ENCODE data around the gene ARL5B.
"Not testable (repeated sequence)": the region's sequence is repeated elsewhere in the genome, so short reads cannot be mapped to it uniquely, and the experiment has no call there.

Gene ARL5B

DNA sequence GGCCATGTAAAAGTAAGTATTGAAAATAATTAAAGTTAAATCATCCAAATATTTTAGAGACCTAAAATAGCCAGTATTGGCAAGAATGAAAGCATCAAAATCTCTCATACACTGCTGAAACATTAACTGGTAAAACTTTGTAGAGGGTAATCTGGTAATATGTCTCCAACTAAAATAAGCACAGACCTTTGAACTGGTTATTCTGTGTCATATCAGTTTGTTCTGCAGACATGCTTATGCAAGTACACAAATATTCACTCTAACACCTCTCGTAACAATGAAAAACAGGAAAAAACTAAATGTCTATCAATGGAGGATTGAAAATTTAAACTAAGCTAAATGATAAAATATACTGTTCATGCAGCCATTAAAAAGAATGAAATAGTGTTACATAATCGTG is 19.5 kb upstream of the ARL5B start:
- H3K9me3 ChIP-seq (ENCODE audit: control insufficient read depth, insufficient read depth, low read depth, low read length); CTCF ChIA-PET; H3K4me3 ChIP-seq (ENCODE audit: low read depth, low read length); H3K27ac ChIP-seq (ENCODE audit: extremely low read depth, low read depth, low read length); H3K4me1 ChIP-seq (ENCODE audit: control insufficient read depth, insufficient read depth, low read length): not testable (repeated sequence)
- H3K36me3 ChIP-seq (ENCODE audit: control insufficient read depth in 2 of 2, insufficient read depth in 1 of 2, low read length in 2 of 2): peaks cover 8 to 11% of the 10 kb centered on the region in 2 experiments; a peak in 2 of 3 replicates
- POLR2A ChIA-PET: interaction anchor here (0.9 kb wide), 1 partner anchor 20 kb away, joined by 3 read pairs; the partner anchor contains the start of gene ARL5B

DNA sequence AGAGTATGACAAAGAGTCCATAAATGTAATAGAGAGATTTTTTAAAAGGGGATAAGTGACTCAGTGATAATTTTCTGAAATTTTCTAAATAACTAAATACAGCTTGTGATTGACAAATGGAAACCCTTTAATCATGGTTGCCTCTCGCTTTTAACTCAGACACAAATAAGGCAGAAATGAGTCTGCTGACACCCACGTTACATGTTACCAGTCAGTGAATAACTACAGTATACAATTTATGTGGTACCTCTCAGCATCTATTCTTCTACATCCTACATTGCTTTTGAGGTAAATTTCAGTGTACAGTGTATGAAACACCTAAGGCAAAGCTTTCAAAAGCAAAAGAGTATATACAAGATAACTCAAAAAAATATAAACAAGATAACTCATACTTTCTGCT is 12.1 kb upstream of the ARL5B start:
- CTCF ChIA-PET: no interaction called here
- H3K27ac ChIP-seq (ENCODE audit: extremely low read depth, low read depth, low read length): no peak overlapping the region
- no peak overlapping the region for H3K4me3 ChIP-seq (ENCODE audit: low read depth, low read length)
- no peaks in the 10 kb centered on the region; the same call in 1 of the 2 replicates for H3K4me1 ChIP-seq (ENCODE audit: control insufficient read depth, insufficient read depth, low read length)
- TF ChIP-seq ZSCAN30 (tag by site-specific recombination; IDR thresholded peaks at IDR 0.05) (no peak), ZNF639 (tag by site-specific recombination; IDR thresholded peaks at IDR 0.05) (no peak), ZSCAN16 (tag by site-specific recombination; IDR thresholded peaks at IDR 0.05) (no peak), PRDM6 (tag by site-specific recombination; IDR thresholded peaks at IDR 0.05) (no peak), ZNF426 (tag by site-specific recombination; IDR thresholded peaks at IDR 0.05) (no peak), MZF1 (tag by site-specific recombination; IDR thresholded peaks at IDR 0.05; ENCODE audit: borderline replicate concordance) (no peak), ZIC2 (tag by site-specific recombination; IDR thresholded peaks at IDR 0.05) (no peak), KLF7 (tag by site-specific recombination; IDR thresholded peaks at IDR 0.05; ENCODE audit: borderline replicate concordance) (no peak), ZNF791 (tag by site-specific recombination; IDR thresholded peaks at IDR 0.05) (no peak), ZNF37A (tag by site-specific recombination; IDR thresholded peaks at IDR 0.05) (no peak), ZNF561 (tag by site-specific recombination; IDR thresholded peaks at IDR 0.05; ENCODE audit: borderline replicate concordance) (no peak), OVOL3 (tag by site-specific recombination; IDR thresholded peaks at IDR 0.05) (no peak), ZSCAN18 (tag by site-specific recombination; IDR thresholded peaks at IDR 0.05) (no peak), KLF16 (tag by site-specific recombination; IDR thresholded peaks at IDR 0.05) (no peak), KLF8 (tag by site-specific recombination; IDR thresholded peaks at IDR 0.05) (no peak), ZNF138 (tag by site-specific recombination; IDR thresholded peaks at IDR 0.05; ENCODE audit: borderline replicate concordance) (no peak), ZNF747 (tag by site-specific recombination; IDR thresholded peaks at IDR 0.05) (no peak)
- TF ChIP-seq, protein P1, sequence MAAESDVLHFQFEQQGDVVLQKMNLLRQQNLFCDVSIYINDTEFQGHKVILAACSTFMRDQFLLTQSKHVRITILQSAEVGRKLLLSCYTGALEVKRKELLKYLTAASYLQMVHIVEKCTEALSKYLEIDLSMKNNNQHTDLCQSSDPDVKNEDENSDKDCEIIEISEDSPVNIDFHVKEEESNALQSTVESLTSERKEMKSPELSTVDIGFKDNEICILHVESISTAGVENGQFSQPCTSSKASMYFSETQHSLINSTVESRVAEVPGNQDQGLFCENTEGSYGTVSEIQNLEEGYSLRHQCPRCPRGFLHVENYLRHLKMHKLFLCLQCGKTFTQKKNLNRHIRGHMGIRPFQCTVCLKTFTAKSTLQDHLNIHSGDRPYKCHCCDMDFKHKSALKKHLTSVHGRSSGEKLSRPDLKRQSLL (tag by site-specific recombination; IDR thresholded peaks at IDR 0.05): no peak
- TF ChIP-seq, protein P2, sequence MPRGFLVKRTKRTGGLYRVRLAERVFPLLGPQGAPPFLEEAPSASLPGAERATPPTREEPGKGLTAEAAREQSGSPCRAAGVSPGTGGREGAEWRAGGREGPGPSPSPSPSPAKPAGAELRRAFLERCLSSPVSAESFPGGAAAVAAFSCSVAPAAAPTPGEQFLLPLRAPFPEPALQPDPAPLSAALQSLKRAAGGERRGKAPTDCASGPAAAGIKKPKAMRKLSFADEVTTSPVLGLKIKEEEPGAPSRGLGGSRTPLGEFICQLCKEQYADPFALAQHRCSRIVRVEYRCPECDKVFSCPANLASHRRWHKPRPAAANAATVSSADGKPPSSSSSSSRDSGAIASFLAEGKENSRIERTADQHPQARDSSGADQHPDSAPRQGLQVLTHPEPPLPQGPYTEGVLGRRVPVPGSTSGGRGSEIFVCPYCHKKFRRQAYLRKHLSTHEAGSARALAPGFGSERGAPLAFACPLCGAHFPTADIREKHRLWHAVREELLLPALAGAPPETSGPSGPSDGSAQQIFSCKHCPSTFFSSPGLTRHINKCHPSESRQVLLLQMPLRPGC (tag by site-specific recombination; IDR thresholded peaks at IDR 0.05): no peak
- TF ChIP-seq, protein P3, sequence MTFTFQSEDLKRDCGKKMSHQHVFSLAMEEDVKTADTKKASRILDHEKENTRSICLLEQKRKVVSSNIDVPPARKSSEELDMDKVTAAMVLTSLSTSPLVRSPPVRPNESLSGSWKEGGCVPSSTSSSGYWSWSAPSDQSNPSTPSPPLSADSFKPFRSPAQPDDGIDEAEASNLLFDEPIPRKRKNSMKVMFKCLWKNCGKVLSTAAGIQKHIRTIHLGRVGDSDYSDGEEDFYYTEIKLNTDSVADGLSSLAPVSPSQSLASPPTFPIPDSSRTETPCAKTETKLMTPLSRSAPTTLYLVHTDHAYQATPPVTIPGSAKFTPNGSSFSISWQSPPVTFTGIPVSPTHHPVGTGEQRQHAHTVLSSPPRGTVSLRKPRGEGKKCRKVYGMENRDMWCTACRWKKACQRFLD (tag by site-specific recombination; IDR thresholded peaks at IDR 0.05): no peak
- POLR2A ChIA-PET: no interaction called here
- no peaks in the 10 kb centered on the region for H3K9me3 ChIP-seq (ENCODE audit: control insufficient read depth, insufficient read depth, low read depth, low read length)
- H3K36me3 ChIP-seq (ENCODE audit: control insufficient read depth in 2 of 2, insufficient read depth in 1 of 2, low read length in 2 of 2): peaks cover 10 to 24% of the 10 kb centered on the region in 2 experiments

Measured in HEK293 (cell line).